Cerebellar cortex (tissue), 1 donor: Measurements from ENCODE around the gene SLC17A1.

Experiments
- DNase-seq: peaks from one replicate; pipeline ENCODE4 v3.0.0-alpha.2; 2015; ENCODE audit warnings: low spot score

SLC17A1 gene

GRCh38 chr6:25832307-25832662 lies 433 bp upstream of the SLC17A1 start:
- DNase-seq: no peak

- no peak for DNase-seq
Observed at GRCh38 chr6:25830458-25830857, 1.4 kb downstream of the SLC17A1 start.

DNA sequence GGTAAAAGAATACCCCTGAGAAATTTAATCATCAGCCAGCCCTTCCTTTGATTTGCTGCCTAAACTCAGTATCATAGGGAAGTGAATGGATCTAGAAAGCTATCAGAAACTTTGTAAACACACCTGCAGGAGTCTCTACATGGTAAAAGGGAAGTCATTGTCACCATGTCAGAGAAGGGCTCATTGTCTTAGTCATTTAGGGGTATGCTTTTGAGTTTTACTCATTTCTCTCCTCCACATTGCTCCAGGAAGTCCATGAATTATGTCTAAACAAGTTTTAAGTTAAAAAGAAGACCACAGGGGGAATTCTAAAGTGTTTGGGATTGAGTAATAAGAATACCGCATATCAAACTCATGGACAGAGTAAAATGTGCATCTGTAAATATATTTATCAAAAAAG lies 2.5 kb downstream of the SLC17A1 start:
- DNase-seq: no peak

GRCh38 chr6:25821341-25821740 lies 10.5 kb downstream of the SLC17A1 start:
- no peak for DNase-seq

- no peak for DNase-seq
Observed at GRCh38 chr6:25816252-25816651, 15.6 kb downstream of the SLC17A1 start.

- no peak for DNase-seq
Observed at GRCh38 chr6:25815194-25815593, 16.7 kb downstream of the SLC17A1 start.

- no peak for DNase-seq
Observed at GRCh38 chr6:25804804-25805203, 27.0 kb downstream of the SLC17A1 start.

- DNase-seq: no peak
Observed at GRCh38 chr6:25801436-25801835, 30.4 kb downstream of the SLC17A1 start.

DNA sequence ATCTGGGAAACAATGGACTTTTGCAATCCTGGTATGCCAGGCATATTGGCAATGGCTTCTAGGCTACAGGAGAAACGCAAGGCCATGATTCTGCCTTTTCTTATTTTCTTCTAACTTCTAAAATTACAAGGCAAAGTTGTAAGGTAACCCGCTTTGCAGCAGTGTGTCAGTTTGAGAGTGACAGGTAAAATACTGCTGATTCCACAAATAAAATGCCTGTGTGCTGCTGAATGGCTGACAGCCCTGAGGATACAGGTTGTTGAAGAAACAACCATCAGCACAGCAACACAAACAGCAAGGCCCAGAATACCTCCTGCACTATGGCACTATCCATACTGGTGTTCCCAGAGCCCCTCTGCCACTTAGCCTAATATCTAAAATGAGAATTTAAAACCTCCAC lies 37.1 kb downstream of the SLC17A1 start:
- DNase-seq: no peak

DNA sequence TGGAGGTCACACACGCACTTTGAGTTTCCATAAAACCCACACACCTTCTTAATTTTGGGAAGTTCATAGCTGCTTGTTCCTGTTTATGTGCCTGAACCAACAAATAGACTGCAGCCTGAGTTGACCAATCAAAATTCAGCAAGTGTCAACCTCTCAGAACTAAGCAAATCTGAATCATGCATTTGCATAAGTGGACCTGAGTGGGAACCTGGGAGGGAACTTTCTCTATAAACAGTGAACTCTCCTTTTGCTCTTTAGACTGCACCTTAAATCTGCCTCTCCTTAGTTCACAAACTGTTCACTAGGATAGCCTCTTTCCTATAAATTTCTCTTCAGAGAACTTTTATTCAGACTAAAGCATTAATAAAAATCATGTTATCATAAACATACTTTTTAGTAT lies 37.9 kb downstream of the SLC17A1 start:
- DNase-seq: no peak

GRCh38 chr6:25792016-25792415 lies 39.8 kb downstream of the SLC17A1 start:
- no peak for DNase-seq

GRCh38 chr6:25789475-25789874 lies 42.4 kb downstream of the SLC17A1 start:
- no peak for DNase-seq

GRCh38 chr6:25788305-25788922 lies 43.4 kb downstream of the SLC17A1 start:
- DNase-seq: peak; percentile 41

DNA sequence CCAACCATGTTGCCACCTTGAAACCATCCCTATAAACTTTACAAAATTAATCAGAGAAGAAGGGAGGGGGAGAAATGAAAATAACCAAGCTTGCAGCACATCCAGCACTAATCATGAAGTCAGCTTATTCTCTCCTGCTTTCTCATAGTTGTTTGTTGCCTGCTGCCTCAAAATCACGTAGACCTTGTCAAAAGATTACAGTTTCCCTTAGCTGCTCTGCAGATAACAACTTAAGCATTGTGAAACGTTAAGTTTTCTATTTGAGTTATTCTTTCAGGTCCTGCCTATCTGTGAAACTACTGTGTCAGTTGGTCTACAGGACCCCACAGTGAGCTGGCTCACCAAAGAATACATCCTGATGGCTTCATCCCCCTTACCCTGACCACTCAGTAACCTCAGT lies 44.4 kb downstream of the SLC17A1 start:
- no peak for DNase-seq

GRCh38 chr6:25781134-25781533 lies 50.7 kb downstream of the SLC17A1 start:
- no peak for DNase-seq

GRCh38 chr6:25777856-25778649 lies 53.8 kb downstream of the SLC17A1 start:
- DNase-seq: no peak

GRCh38 chr6:25777031-25777430 lies 54.8 kb downstream of the SLC17A1 start:
- no peak for DNase-seq

DNA sequence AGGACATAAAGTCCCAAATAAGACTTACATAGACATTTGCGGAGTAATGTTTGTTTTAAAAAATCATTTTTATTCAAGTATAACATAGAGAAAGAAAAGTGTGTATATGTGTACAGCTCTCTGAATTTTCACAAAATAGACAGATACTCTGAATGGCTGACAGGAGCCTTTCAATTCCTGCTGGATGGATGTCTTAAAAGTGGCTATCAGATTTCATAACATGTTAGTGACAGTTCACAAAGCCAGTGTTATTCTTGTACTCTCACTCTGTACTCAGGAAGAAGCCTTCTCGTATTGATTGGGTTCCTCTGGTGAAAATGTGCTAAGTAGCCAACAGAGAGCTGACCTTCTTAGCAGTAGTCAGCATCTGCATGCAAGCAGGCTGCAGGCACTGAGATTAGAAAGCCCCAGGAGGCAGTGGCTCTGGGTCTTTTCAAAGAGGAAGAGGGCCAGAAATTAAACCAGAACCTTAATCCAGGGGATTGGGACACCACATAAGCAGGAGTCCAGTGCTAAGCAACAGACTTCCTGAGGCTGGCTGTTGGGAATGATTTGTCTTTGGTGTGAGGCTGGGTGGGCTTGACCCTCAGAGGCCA lies 57.6 kb downstream of the SLC17A1 start:
- no peak for DNase-seq

DNA sequence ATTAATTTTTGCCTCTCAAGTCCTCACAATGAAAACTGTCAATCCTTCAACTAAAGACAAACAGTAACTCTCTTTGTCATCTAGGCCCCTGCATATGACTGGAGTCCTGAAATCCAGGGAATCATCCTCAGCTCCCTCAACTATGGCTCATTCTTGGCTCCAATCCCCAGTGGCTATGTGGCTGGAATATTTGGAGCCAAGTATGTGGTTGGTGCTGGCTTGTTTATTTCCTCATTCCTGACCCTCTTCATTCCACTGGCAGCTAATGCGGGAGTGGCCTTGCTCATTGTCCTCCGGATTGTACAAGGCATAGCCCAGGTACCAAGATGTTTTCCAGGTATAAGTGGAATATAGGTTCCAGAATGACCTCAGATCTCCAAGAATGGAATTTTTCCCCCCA lies 61.9 kb downstream of the SLC17A1 start:
- DNase-seq: no peak

- no peak for DNase-seq
Observed at GRCh38 chr6:25768566-25768965, 63.3 kb downstream of the SLC17A1 start.

GRCh38 chr6:25764611-25765010 lies 67.2 kb downstream of the SLC17A1 start:
- no peak for DNase-seq

- DNase-seq: no peak
Observed at GRCh38 chr6:25757936-25758642, 73.8 kb downstream of the SLC17A1 start.
